Embryonic facial prominence (tissue), 1 donor: Measurements from ENCODE around the gene UBA5.
"Not testable (repeated sequence)": the region's sequence is repeated elsewhere in the genome, so short reads cannot be mapped to it uniquely, and the experiment has no call there.

Experiments
- DNase-seq: peaks from one replicate; pipeline ENCODE4 v3.0.0-alpha.2; 2016; ENCODE audit errors: extremely low spot score

Gene UBA5

DNA sequence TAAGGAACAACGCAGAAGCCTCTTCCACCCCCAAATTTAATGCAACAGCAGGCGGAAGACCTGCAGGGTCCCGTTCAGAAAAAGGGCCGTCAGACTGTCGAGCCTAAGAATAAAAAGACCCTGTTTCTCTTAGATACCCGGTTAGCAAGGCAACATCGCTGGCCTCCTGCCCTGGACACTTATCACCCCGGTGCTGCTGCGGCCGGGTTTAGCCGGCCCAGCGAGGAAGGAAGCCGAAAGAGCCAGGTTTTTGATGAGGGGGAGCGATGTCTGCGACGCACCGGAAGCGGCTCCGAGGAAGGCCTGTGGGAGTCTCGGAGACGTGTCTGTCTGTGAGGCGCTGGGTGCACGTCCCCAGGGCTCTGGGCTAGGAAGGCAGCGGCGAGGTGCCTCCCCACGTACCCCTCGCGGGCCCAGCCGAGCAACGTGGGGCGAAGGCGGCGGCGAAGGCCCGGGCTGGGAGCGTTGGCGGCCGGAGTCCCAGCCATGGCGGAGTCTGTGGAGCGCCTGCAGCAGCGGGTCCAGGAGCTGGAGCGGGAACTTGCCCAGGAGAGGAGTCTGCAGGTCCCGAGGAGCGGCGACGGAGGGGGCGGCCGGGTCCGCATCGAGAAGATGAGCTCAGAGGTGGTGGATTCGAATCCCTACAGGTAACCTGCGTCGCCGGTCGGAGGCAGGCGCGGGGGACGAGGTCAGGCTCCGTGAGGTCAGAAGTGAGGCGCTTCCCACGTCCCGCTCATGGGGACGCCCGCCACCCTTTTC is at the start of gene UBA5:
UBA5 (plus strand) TSS at position 278 of the 759 bp plus-strand sequence; CDS start at position 487, 209 bp downstream.
- peak; percentile 40 for DNase-seq

DNA sequence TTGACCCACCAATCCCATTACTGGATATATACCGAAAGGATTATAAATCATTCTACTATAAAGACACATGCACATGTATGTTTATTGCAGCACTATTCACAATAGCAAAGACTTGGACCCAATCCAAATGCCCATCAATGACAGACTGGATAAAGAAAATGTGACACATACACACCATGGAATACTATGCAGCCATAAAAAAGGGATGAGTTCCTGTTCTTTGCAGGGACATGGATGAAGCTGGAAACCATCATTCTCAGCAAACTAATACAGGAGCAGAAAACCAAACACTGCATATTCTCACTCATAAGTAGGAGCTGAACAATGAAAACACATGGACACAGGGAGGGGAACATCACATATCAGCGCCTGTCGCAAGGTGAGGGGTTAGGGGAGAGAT is 44.8 kb upstream of the UBA5 start:
- DNase-seq, result not testable (repeated sequence)

- no peak for DNase-seq
Observed at GRCh38 chr3:132615881-132616280, 44.2 kb upstream of the UBA5 start.

DNA sequence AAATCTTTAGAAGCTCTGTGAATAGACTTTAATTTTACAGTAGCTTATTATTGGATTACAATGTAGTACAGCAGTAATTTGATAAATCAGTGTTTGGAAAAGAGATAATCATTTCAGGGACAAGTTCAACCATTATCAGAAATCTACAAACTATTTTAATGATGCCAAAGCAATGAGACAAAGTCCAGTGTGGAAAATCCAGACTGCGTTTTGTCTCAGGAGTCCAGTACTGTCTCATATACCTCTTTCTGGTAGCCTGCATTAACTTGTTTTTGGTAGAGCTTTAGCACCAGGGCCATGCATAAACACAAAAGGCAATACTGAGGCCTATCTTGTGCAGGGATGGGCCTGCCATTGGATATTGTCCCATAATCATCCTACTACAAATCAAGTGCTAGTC is 43.3 kb upstream of the UBA5 start:
- no peak for DNase-seq

GRCh38 chr3:132622148-132622547 is 38.0 kb upstream of the UBA5 start:
- DNase-seq, result no peak

- DNase-seq, result no peak
Observed at GRCh38 chr3:132622761-132623160, 37.4 kb upstream of the UBA5 start.

- DNase-seq, result no peak
Observed at GRCh38 chr3:132623646-132624045, 36.5 kb upstream of the UBA5 start.

DNA sequence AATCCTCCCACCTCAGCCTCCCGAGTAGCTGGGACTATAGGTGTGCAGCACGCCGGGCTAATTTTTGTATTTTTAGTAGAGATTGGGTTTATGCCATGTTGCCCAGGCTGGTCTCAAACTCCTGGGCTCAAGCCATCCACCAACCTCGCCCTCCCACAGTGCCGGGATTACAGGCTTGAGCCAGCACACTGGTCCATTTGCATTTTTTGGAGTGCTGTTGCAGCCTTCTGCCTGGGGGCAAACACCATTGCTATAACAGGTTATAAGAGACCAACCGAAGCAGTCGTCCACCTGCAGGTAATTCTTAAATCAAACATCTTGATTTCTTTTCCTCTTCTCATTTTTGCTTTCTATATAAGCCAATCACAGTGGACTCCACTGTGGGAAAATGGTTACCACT is 35.3 kb upstream of the UBA5 start:
- no peak for DNase-seq

DNA sequence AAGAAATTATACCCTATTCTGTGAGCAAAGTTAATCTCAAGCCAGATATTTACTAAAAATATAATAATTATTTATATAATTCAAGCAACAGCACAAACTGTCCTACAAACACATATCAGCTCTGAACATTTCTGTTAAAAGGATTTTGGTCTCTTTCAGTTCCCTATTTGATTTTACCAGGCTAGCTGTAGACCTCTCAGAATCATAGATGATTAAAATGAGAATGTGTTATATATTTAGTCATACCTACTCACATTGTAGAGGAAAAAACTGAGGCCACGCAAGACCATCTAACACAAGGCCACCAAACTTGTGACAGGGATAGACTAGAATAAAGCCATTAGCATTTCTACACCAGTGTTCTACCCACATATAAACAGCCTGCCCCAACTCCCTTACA is 34.5 kb upstream of the UBA5 start:
- DNase-seq, result no peak

DNA sequence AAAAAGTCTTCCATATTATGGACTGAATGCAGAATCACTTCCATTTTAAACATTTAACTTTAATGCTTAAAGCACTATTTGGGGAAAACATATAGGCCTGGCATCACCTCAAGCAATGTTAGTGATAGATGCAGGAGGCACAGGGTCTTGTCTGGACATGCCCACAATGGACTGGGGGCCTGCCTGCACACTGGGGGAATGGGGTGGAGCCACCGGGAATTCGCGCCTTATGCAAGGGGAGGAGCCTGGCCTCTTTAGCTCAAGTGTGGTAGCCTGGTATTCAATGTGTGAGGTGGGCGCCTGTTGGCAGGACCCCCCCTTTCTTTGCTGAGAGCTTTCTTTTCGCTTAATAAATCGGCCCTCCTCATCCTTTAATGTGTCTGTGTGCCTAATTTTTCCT is 33.2 kb upstream of the UBA5 start:
- no peak for DNase-seq

DNA sequence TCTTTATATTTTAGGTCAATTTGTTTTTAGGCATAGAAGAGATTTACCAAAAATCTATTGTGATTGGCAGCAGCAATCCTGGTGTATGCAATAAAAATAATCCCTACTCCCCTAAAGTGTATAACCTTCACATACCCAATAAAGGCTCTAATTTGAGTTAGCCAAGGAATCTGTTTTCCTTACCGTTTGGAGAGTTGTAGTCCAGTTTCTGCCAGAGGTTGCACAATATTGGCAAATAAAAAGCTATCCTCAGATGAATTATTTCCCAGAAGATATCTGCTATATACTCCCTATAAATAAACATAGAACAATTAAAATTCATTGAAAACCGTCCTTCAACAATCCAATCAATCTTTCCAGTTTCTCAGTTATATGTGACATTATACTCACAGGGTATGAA is 32.0 kb upstream of the UBA5 start:
- DNase-seq, result no peak

DNA sequence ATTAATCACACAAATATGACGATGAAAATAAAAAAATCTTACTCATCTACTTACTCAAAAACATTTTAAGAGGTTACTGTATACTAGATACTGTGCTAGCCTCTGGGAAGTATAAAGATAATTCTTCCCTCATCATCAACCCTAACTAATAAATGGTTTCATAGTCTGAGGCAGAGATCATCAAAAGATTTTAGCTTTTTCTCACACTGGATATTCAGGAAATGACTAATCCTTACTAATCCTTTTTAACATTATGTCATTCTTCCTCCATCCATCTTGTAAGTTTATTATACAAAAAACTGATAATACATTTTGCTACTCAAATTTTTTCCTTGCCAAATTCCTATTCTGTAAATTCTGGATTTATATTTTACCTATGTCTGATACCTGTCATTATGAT is 30.2 kb upstream of the UBA5 start:
- no peak for DNase-seq

GRCh38 chr3:132630612-132631011 is 29.5 kb upstream of the UBA5 start:
- DNase-seq, result no peak

- no peak for DNase-seq
Observed at GRCh38 chr3:132635052-132635451, 25.1 kb upstream of the UBA5 start.

GRCh38 chr3:132637590-132637989 is 22.5 kb upstream of the UBA5 start:
- no peak for DNase-seq

DNA sequence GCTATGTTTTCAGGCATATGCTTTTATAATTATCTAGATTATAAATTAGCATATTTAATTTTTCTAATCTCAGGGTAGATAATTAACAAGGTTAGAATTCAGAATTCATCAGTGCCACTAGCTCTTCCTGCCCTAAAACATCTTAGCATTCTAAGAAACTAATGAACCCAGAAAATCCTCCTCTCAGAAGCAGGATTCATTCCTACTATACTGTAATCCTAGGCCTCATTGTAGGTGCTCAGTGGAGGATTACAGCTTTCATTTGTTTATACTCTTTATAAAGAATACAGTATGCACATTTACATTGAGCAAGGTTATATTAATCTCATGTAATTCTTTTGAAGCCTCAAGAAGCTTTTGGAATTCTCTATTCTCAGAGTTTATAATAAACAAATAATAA is 21.4 kb upstream of the UBA5 start:
- no peak for DNase-seq

GRCh38 chr3:132641427-132641826 is 18.7 kb upstream of the UBA5 start:
- not testable (repeated sequence) for DNase-seq

DNA sequence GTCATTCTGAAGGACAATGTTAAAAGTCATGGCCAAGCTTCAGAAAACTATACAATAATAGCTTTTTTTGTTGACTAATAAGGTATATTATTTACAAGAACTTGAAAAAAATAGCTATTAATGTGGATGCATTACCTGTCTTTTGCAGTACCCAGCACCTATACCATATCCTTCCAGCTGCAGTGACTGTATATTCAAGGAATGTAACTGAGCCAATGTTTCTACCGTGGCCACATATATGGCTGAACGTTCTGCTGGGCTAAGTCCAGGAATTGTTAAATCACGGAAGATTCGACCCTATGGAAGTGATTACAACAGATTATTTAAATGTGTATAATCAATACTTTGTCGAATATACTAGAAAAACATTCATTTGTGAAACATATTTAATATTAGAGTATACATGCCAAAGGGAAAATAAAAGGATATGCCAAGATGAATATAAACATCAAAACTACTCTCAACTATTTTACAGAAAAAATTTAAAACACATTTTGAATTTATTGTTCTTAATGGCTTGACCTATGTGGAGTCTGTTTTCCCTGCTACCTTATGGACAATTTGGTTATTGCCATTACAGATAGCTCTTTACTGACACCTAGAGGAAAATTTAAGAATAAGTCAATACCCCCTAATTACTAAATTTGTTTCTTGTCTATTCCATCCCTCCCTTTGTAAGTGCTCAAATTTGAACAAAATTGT is 18.1 kb upstream of the UBA5 start:
- peak; percentile 71 for DNase-seq

GRCh38 chr3:132642539-132642847 is 17.6 kb upstream of the UBA5 start:
- no peak for DNase-seq

DNA sequence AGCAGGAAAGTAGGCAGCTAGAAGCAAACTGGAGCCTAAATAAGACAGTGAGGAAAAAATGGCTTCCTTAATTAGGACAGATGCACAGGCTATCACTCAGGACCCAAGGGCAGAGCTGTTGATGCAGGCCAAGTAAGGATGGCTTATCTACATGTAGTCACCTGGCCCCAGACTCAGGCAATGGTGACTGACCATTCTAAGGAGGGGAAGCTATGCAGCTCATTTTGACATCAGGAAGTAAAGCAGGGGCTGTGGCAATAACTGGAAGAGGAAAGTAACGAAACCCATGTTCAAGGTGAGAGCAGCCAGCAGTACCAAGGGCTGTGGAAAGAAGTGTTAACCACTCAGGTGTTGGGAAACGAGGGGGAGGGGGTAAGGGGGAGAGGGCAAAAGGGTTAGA is 16.8 kb upstream of the UBA5 start:
- no peak for DNase-seq

DNA sequence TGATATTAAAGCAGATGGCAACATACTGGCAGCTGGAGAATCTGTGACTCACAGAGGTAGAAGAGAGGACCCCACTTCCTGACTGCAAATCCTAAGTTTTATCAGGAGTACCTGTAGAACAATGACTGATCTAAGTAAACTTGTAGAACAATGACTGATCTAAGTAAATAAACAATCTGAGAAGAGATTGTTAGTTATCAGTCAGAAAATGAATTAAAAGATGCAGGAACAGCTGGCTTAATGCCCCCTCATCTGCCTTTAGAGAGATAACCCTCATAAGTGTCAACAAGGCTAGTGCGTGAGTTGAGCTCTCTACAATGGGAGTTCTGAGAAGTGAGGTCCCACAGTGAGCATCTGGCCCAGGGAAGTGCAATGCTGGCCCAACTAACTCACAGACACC is 15.1 kb upstream of the UBA5 start:
- no peak for DNase-seq

GRCh38 chr3:132650153-132650552 is 10.0 kb upstream of the UBA5 start:
- DNase-seq, result no peak

DNA sequence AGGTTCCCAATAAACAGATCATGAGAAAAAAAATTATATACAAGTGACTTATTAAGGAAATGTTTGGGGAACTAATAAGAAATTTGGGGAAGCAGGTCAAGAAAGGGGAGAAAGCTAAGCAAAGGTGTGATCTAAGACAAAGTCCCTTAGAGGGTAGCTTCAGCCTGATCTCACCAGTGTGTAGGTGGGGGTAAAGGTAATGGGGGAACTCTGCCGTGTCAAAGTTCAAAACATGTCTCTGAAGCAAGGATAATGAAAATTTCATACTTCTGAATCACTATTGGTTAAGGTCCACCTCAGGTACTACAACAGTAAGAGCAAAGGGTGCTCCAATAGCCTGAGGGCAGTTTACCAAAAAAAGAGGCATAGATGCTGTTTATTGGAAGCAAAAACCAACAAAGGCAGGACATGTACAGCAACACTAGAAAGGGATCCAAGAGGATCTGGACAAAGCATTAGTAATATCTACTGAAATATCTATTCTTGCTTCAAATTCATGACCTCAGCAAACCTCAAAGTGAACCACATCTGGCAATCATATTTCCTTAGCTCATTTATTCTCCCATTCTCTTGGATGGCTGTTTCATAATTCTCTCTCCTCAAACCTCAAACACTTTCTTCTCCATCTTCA is 7.4 kb upstream of the UBA5 start:
- no peak for DNase-seq
